Measurements from ENCODE around the gene CFP. TPM values are rescaled to one million over a fixed set of nuclear protein-coding genes. Genes with fewer than 3 reads are reported as not detected.

CFP gene
- total RNA-seq, 3 donors from 2014 or later, result 2.6 to 17.4 (median 3.3) TPM

DNA sequence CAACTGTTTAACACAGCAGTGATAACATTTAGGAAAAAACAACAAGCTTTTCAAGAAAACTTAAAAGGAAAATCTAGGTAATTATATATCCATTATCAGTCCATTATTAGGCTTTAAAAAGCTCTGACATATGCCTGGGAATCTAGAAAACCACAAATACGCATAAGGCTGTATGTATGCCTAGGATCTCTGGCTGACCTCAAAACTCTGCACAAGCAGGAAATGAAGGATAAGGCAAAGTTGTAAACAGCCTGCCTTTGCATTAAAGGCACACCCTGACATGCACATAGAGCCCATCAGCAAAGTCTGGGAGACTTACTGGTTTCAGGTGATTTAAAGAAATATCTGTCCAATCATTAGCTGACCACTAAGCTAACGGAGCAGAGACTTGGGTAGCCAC, 33.5 kb downstream of the CFP start:
- Histone ChIP-seq H3K9me3 (peaks cover 11 to 50% of the 10 kb centered on the region in 2 donors), H3K36me3 (no peaks in the 10 kb centered on the region), H3K4me1 (no peaks in the 10 kb centered on the region), H3K27ac (no peak overlapping the region), H3K27me3 (peaks cover 0 to 10% of the 10 kb centered on the region in 2 donors), H3K4me3 (no peak overlapping the region)
- intact Hi-C loops (cut with DNase I; ENCODE audit: low total_unique reads), result no loop called here
- TF ChIP-seq POLR2AphosphoS5 (IDR thresholded peaks at IDR 0.05), result no peak
- no peak for TF ChIP-seq CTCF (IDR thresholded peaks at IDR 0.05)
- no peak for TF ChIP-seq POLR2A (IDR thresholded peaks at IDR 0.05)
- no peak for DNase-seq (ENCODE audit: low spot score in 2 of 2)

GRCh38 chrX:47595716-47596251, 33.9 kb downstream of the CFP start:
- H3K9me3 ChIP-seq, result peaks cover 11 to 49% of the 10 kb centered on the region in 2 donors
- H3K4me3 ChIP-seq, result no peak overlapping the region
- no peak for DNase-seq (ENCODE audit: low spot score in 2 of 2)
- no peak for TF ChIP-seq POLR2AphosphoS5 (IDR thresholded peaks at IDR 0.05)
- no peak for TF ChIP-seq POLR2A (IDR thresholded peaks at IDR 0.05)
- no peak for TF ChIP-seq CTCF (IDR thresholded peaks at IDR 0.05)
- intact Hi-C loops (cut with DNase I; ENCODE audit: low total_unique reads), result no loop called here
- no peaks in the 10 kb centered on the region for H3K4me1 ChIP-seq
- no peak overlapping the region for H3K27ac ChIP-seq
- no peaks in the 10 kb centered on the region for H3K36me3 ChIP-seq
- H3K27me3 ChIP-seq, result peaks cover 0 to 10% of the 10 kb centered on the region in 2 donors

DNA sequence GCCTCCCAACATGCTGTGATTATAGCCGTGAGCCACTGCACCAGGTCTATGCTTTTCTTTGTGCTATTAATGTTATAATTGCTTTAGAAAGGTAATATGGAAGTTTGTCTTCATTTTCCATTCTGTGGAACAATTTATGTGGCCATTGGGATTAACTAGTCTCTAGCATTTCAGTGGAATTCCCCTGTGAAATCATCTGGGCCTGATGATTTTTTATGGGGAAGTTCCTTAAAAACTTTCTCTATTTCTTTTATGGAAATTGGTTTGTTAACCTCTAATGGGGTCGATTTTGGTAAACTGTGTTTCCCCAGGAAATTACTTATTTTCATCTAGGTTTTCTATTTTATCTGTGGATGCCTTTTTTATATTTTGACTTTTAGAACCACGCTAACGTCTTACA, 36.2 kb downstream of the CFP start:
- Histone ChIP-seq H3K4me3 (no peak overlapping the region), H3K27ac (no peak overlapping the region), H3K36me3 (no peaks in the 10 kb centered on the region), H3K4me1 (no peaks in the 10 kb centered on the region), H3K9me3 (peaks cover 7 to 29% of the 10 kb centered on the region in 2 donors), H3K27me3 (peaks cover 0 to 13% of the 10 kb centered on the region in 2 donors)
- TF ChIP-seq POLR2AphosphoS5 (IDR thresholded peaks at IDR 0.05), result no peak
- no peak for TF ChIP-seq POLR2A (IDR thresholded peaks at IDR 0.05)
- no peak for TF ChIP-seq CTCF (IDR thresholded peaks at IDR 0.05)
- DNase-seq (ENCODE audit: low spot score in 2 of 2), result no peak
- intact Hi-C loops (cut with DNase I; ENCODE audit: low total_unique reads), result no loop called here

- Histone ChIP-seq H3K27ac (no peak overlapping the region), H3K4me3 (no peak overlapping the region), H3K36me3 (no peaks in the 10 kb centered on the region), H3K27me3 (peaks cover 0 to 30% of the 10 kb centered on the region in 2 donors), H3K4me1 (no peaks in the 10 kb centered on the region), H3K9me3 (peaks cover 0 to 4% of the 10 kb centered on the region in 2 donors)
- intact Hi-C loops (cut with DNase I; ENCODE audit: low total_unique reads), result no loop called here
- no peak for DNase-seq (ENCODE audit: low spot score in 2 of 2)
- TF ChIP-seq POLR2A (IDR thresholded peaks at IDR 0.05), result no peak
- TF ChIP-seq CTCF (IDR thresholded peaks at IDR 0.05), result no peak
- TF ChIP-seq POLR2AphosphoS5 (IDR thresholded peaks at IDR 0.05), result no peak
Measured at GRCh38 chrX:47590984-47591383, 38.7 kb downstream of the CFP start.

DNA sequence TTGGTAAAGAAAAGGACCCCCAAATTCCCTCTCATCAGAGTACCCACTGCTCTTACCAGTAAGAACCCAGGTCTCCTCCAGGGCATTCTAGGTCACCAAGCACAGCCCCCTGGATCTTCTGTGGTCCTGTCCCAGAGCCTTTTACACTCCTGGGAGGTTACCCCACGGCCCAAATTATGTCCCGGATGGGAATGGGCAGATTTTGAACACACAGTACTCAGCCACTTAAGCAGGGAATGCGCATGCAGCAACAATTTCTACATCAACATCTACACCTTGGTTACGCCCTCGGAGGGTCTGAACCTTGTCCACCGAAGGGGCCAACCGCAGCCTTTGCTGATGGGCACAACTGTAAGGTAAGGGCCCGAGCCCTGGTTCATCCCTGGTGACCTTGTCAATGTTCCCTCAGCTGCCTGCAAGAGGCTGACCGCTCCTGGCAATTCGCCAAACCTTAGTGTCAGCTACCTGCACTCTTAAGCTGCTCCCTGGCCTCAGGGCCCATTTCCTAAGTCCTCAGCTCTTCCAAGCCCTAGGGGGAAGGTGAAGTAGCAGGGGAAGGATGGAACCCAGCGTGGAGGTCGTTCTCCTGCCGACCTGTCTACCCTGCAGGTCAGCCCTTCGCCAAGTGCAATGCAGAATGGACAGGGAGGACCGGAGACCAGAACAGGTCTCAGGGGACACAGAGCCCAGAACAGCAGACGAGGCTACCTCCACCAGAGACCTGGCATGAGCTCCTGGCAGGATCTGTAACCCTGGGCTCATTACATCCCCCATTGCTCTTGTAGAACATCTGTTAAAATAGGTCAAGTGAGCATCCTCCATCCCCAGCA, 41.6 kb downstream of the CFP start:
- no peak for TF ChIP-seq CTCF (IDR thresholded peaks at IDR 0.05)
- no peak for TF ChIP-seq POLR2A (IDR thresholded peaks at IDR 0.05)
- no peak for TF ChIP-seq POLR2AphosphoS5 (IDR thresholded peaks at IDR 0.05)
- no peak for DNase-seq (ENCODE audit: low spot score in 2 of 2)
- intact Hi-C loops (cut with DNase I; ENCODE audit: low total_unique reads), result loop anchor here (5.0 kb wide), 1 partner anchor 61 kb away; no protein-coding TSS in a partner anchor
- peaks cover 0 to 27% of the 10 kb centered on the region in 2 donors for H3K27me3 ChIP-seq
- H3K27ac ChIP-seq, result no peak overlapping the region
- no peaks in the 10 kb centered on the region for H3K9me3 ChIP-seq
- no peak overlapping the region for H3K4me3 ChIP-seq
- H3K36me3 ChIP-seq, result no peaks in the 10 kb centered on the region
- H3K4me1 ChIP-seq, result no peaks in the 10 kb centered on the region

All from breast epithelium (tissue), 4 donors.